Thymus (tissue), 2 donors: Measurements from ENCODE around the gene ADNP. TPM values are rescaled to one million over a fixed set of nuclear protein-coding genes. Genes with fewer than 3 reads are reported as not detected.

Experiments
- polyA plus RNA-seq: library from polyadenylated mRNA; stranded (reverse); fragments of 200-250 nt; gene quantifications from one replicate; pipeline ENCODE4 v1.2.3, GENCODE V29; 2013
- total RNA-seq: library from RNA; stranded (reverse); fragments of 120-200 nt; gene quantifications from one replicate; pipeline ENCODE4 v1.2.4, GENCODE V29; 2013
- donor health status: healthy.

The ADNP gene
- total and polyA plus RNA-seq, 2 donors: 22.8 to 55.6 TPM

Other genes with a start within 250 kb of the ADNP start
- 12.2 TPM for gene RIPOR3, start 239.9 kb downstream of the ADNP start, total RNA-seq
- 23.4 TPM for gene RIPOR3, start 239.9 kb downstream of the ADNP start, polyA plus RNA-seq
- 3.1 TPM for gene PARD6B, start 199.9 kb downstream of the ADNP start, total RNA-seq
- gene PARD6B, start 199.9 kb downstream of the ADNP start, polyA plus RNA-seq: 3.7 TPM
- 17.5 TPM for gene BCAS4, start 136.4 kb downstream of the ADNP start, total RNA-seq
- 14.5 TPM for gene BCAS4, start 136.4 kb downstream of the ADNP start, polyA plus RNA-seq
- 69.5 TPM for gene DPM1, start 27.1 kb upstream of the ADNP start, total RNA-seq
- 80.9 TPM for gene DPM1, start 27.1 kb upstream of the ADNP start, polyA plus RNA-seq
- 3.4 TPM for gene MOCS3, start 27.4 kb upstream of the ADNP start, total RNA-seq
- gene MOCS3, start 27.4 kb upstream of the ADNP start, polyA plus RNA-seq: 3.7 TPM
- gene KCNG1, start 91.7 kb upstream of the ADNP start, total RNA-seq: 0.28 TPM
- gene KCNG1, start 91.7 kb upstream of the ADNP start, polyA plus RNA-seq: 0.71 TPM